Heart right ventricle (tissue), 16 donors: ENCODE measurements around the gene EFNB3. TPM values are rescaled to one million over a fixed set of nuclear protein-coding genes. Genes with fewer than 3 reads are reported as not detected.

Experiments used
- ATAC-seq, 8 donors: fragments of 200-7000 bp; cut with Tn5 transposase; one replicate each; pipeline ENCODE4 v1.9.1; 2020; ENCODE audit warnings: mild to moderate bottlenecking in 8 of 8, moderate library complexity in 8 of 8, moderate number of reproducible peaks in 1 of 8
- DNase-seq, 2 donors: peaks; one replicate each; pipeline ENCODE4 v3.0.0-alpha.2; 2020
- H3K27ac ChIP-seq, 10 donors: fragments of 200-600 bp; sonication (generic) in 2 of 10; one replicate each; pipeline versions ENCODE4 v1.5.0 to v1.8.0; 2020 to 2022; ENCODE audit warnings: mild to moderate bottlenecking in 3 of 10
- H3K27me3 ChIP-seq, 7 donors: fragments of 200-600 bp; one replicate each; pipeline ENCODE4 v1.8.0; 2021 to 2022; ENCODE audit warnings: mild to moderate bottlenecking in 2 of 7
- H3K36me3 ChIP-seq, 9 donors: fragments of 200-600 bp; sonication (generic) in 1 of 9; one replicate each; pipeline versions ENCODE4 v1.5.0 to v1.8.0; 2020 to 2022; ENCODE audit warnings: mild to moderate bottlenecking in 2 of 9
- H3K4me1 ChIP-seq, 9 donors: fragments of 200-600 bp; sonication (generic) in 1 of 9; one replicate each; pipeline versions ENCODE4 v1.5.0 to v1.8.0; 2020 to 2022; ENCODE audit warnings: mild to moderate bottlenecking in 4 of 9
- H3K4me3 ChIP-seq, 10 donors: fragments of 200-600 bp; sonication (generic) in 2 of 10; one replicate each; pipeline versions ENCODE4 v1.5.0 to v1.8.0; 2020 to 2022; ENCODE audit warnings: mild to moderate bottlenecking in 7 of 10, moderate library complexity in 2 of 10
- H3K9me3 ChIP-seq, 11 donors: fragments of 200-600 bp in 10 of 11; sonication (generic) in 2 of 11; one replicate each; pipeline versions ENCODE4 v1.5.0 to v1.8.0; 2013 to 2022; ENCODE audit warnings: mild to moderate bottlenecking in 2 of 11, control low read depth in 1 of 11, moderate library complexity in 1 of 11
- CTCF ChIP-seq, 9 donors: fragments of 200-600 bp; sonication (generic) in 2 of 9; IDR thresholded peaks; one replicate each; pipeline versions ENCODE4 v1.5.0 to v1.8.0; 2021 to 2022; ENCODE audit warnings: antibody characterized with exemption in 9 of 9, mild to moderate bottlenecking in 5 of 9, moderate library complexity in 1 of 9
- WGBS, 2 donors: extraction: QIAGEN DNeasy Blood & Tissue Kit; methylation state at CpG; one replicate each; pipeline ENCODE4 v1.1.7; 2013; ENCODE audit warnings: inconsistent platforms in 1 of 2; 5-methylcytosine and 5-hydroxymethylcytosine counted together
- intact Hi-C, 10 donors: fragments of 100-400 bp; cut with DNase I; formaldehyde crosslinking; loops; one replicate each; pipeline versions ENCODE4 v1.11.1 to v1.14.2; 2022
- polyA plus RNA-seq, 2 donors: library from polyadenylated mRNA; stranded (reverse); fragments of 200-250 nt; gene quantifications; one replicate each; pipeline ENCODE4 v1.2.3, GENCODE V29; 2013
- total RNA-seq, 10 donors: library from RNA; stranded (reverse); fragmentation: NEBNext Ultra II Directional in 3 of 10; extraction: Animal tissue kit (Norgen Biotek cat#: 25700) in 3 of 10; gene quantifications; one replicate each; pipeline versions ENCODE4 v1.2.1 to v1.2.4, GENCODE V29; 2021 to 2023
- donor health status: Arrhythmogenic right ventricular cardiomyopathy.
- donor health status: ischemic (EF 13 %, LVEDD 7.1; RV severe dilation, severe dysfunction).
- donor health status: healthy with polysubstance abuse.
- donor health status: DM: no; HTN: yes; CAD: no.
- donor health status: DM: no; HTN: no; CAD: no.
- donor health status: ischemic (EF 25% LVEDD 6.9; RV normal size, moderate dysfunction).
- donor health status: ischemic (EF 25% LVEDD 5.7; RV mildly dilated, moderate dysfunction).
- donor health status: healthy.
- donor health status: DM: yes; HTN: yes; CAD: no.
- donor health status: Ischemic cardiomyopathy.
- donor health status: ischemic (EF 35%, LVEDD 5.7; RV mildly dilated, moderate dysfunction).
- donor health status: nonischemic (EF 11% LVEDD 7.7; RV severe dilation, severe dysfunction).
- donor health status: DM: yes; HTN: yes; CAD: no.
- donor health status: PGD.
- donor health status: ischemic (EF 29% LVEDD 5.4; RV normal size, mild dysfunction).
- donor health status: nonischemic (EF 23%, LVEDD 6.1; RV moderate dilation, normal function).

Gene EFNB3
- total and polyA plus RNA-seq, 12 donors, result 0.17 to 1.3 (median 0.53) TPM

- TF ChIP-seq CTCF (IDR thresholded peaks at IDR 0.05), result no peak
- WGBS, 2 donors, result 81% methylated on average over 8 of the region's 8 CpGs
Measured at GRCh38 chr17:7754656-7755055, 49.7 kb downstream of the EFNB3 start.

GRCh38 chr17:7755095-7755890 lies 50.3 kb downstream of the EFNB3 start:
- ATAC-seq (no peak), DNase-seq (no peak)
- intact Hi-C loops, result no loop called here
- Histone ChIP-seq H3K27ac (no peak overlapping the region), H3K4me1 (peaks cover 0 to 6% (median 0%) of the 10 kb centered on the region in 9 donors), H3K27me3 (peaks cover 0 to 4% (median 0%) of the 10 kb centered on the region in 7 donors), H3K4me3 (no peak overlapping the region), H3K36me3 (no peaks in the 10 kb centered on the region), H3K9me3 (peaks cover 0 to 3% (median 0%) of the 10 kb centered on the region in 11 donors)
- TF ChIP-seq CTCF (IDR thresholded peaks at IDR 0.05), result no peak
- WGBS, 2 donors, result 58 to 60% methylated on average over 9 of the region's 9 CpGs

More at GRCh38 chr17:7754656-7755055, 49.7 kb downstream of the EFNB3 start:
- Histone ChIP-seq H3K27me3 (peaks cover 0 to 4% (median 0%) of the 10 kb centered on the region in 7 donors), H3K27ac (no peak overlapping the region), H3K4me3 (no peak overlapping the region), H3K36me3 (no peaks in the 10 kb centered on the region), H3K4me1 (peaks cover 0 to 6% (median 0%) of the 10 kb centered on the region in 9 donors), H3K9me3 (peaks cover 0 to 9% (median 0%) of the 10 kb centered on the region in 11 donors)
- DNase-seq, result no peak
- intact Hi-C loops, result no loop called here
- ATAC-seq, result no peak

GRCh38 chr17:7756968-7757367 lies 52.0 kb downstream of the EFNB3 start:
- H3K36me3 ChIP-seq, result no peaks in the 10 kb centered on the region
- no peaks in the 10 kb centered on the region for H3K9me3 ChIP-seq
- no peak for TF ChIP-seq CTCF (IDR thresholded peaks at IDR 0.05)
- intact Hi-C loops, result no loop called here
- DNase-seq (no peak), ATAC-seq (no peak)
- WGBS, 2 donors, result 89 to 90% methylated on average over 14 of the region's 14 CpGs
- H3K27me3 ChIP-seq, result peaks cover 0 to 4% (median 0%) of the 10 kb centered on the region in 7 donors
- no peak overlapping the region for H3K27ac ChIP-seq
- H3K4me3 ChIP-seq, result no peak overlapping the region
- H3K4me1 ChIP-seq, result no peaks in the 10 kb centered on the region

Other genes with a start within 250 kb of the EFNB3 start
- 10 to 100 TPM; 58.9 to 80.1 (median 69.4) TPM for gene ZBTB4, start 225.6 kb upstream of the EFNB3 start, total RNA-seq
- 10 to 100 TPM; 17.8 to 34.2 TPM for gene ZBTB4, start 225.6 kb upstream of the EFNB3 start, polyA plus RNA-seq
- gene SLC35G6, start 223.8 kb upstream of the EFNB3 start, total RNA-seq, result not detected
- not detected for gene SLC35G6, start 223.8 kb upstream of the EFNB3 start, polyA plus RNA-seq
- 10 to 100 TPM; 40.5 to 61.7 (median 48.8) TPM for gene POLR2A, start 220.8 kb upstream of the EFNB3 start, total RNA-seq
- gene POLR2A, start 220.8 kb upstream of the EFNB3 start, polyA plus RNA-seq, result 10 to 100 TPM in 1 of 2 donors, 1 to 10 TPM in 1; 8.4 to 24.7 TPM
- gene TNFSF12, start 156.1 kb upstream of the EFNB3 start, total RNA-seq, result 10 to 100 TPM; 21.7 to 44.3 (median 26.9) TPM
- gene TNFSF12, start 156.1 kb upstream of the EFNB3 start, polyA plus RNA-seq, result 10 to 100 TPM; 20.6 to 51.0 TPM
- 10 to 100 TPM in 2 of 10 donors, 1 to 10 TPM in 8; 4.1 to 25.0 (median 6.9) TPM for gene TNFSF13, start 146.5 kb upstream of the EFNB3 start, total RNA-seq
- 1 to 10 TPM; 7.5 to 8.0 TPM for gene TNFSF13, start 146.5 kb upstream of the EFNB3 start, polyA plus RNA-seq
- gene SENP3, start 143.3 kb upstream of the EFNB3 start, total RNA-seq, result 10 to 100 TPM; 22.4 to 34.3 (median 27.1) TPM
- 10 to 100 TPM; 33.1 to 46.6 TPM for gene SENP3, start 143.3 kb upstream of the EFNB3 start, polyA plus RNA-seq
- 100 to 1,000 TPM in 1 of 10 donors, 10 to 100 TPM in 4, 1 to 10 TPM in 5; 4.7 to 128 (median 13.0) TPM for gene CD68, start 125.6 kb upstream of the EFNB3 start, total RNA-seq
- 10 to 100 TPM; 15.7 to 40.0 TPM for gene CD68, start 125.6 kb upstream of the EFNB3 start, polyA plus RNA-seq
- gene MPDU1, start 121.3 kb upstream of the EFNB3 start, total RNA-seq, result 10 to 100 TPM; 20.1 to 39.8 (median 23.5) TPM
- 10 to 100 TPM; 42.8 to 64.9 TPM for gene MPDU1, start 121.3 kb upstream of the EFNB3 start, polyA plus RNA-seq
- gene SOX15, start 115.1 kb upstream of the EFNB3 start, total RNA-seq, result 1 to 10 TPM in 6 of 10 donors, under 1 TPM in 4; 0.23 to 1.7 (median 1.2) TPM
- gene SOX15, start 115.1 kb upstream of the EFNB3 start, polyA plus RNA-seq, result 1 to 10 TPM in 1 of 2 donors, under 1 TPM in 1; 0.78 to 2.6 TPM
- gene FXR2, start 90.3 kb upstream of the EFNB3 start, total RNA-seq, result 100 to 1,000 TPM in 3 of 10 donors, 10 to 100 TPM in 7; 81.7 to 104 (median 90.5) TPM
- gene FXR2, start 90.3 kb upstream of the EFNB3 start, polyA plus RNA-seq, result 100 to 1,000 TPM in 1 of 2 donors, 10 to 100 TPM in 1; 52.2 to 111 TPM
- 10 to 100 TPM; 45.7 to 83.3 (median 66.0) TPM for gene SAT2, start 77.4 kb upstream of the EFNB3 start, total RNA-seq
- 100 to 1,000 TPM; 138 to 164 TPM for gene SAT2, start 77.4 kb upstream of the EFNB3 start, polyA plus RNA-seq
- gene SHBG, start 75.1 kb upstream of the EFNB3 start, total RNA-seq, result under 1 TPM in 7 of 10 donors, not detected in 3; 0.25 to 0.77 (median 0.38) TPM
- 1 to 10 TPM in 1 of 2 donors, under 1 TPM in 1; 0.19 to 1.3 TPM for gene SHBG, start 75.1 kb upstream of the EFNB3 start, polyA plus RNA-seq
- gene ATP1B2, start 54.3 kb upstream of the EFNB3 start, total RNA-seq, result 1 to 10 TPM; 1.4 to 6.5 (median 3.9) TPM
- gene ATP1B2, start 54.3 kb upstream of the EFNB3 start, polyA plus RNA-seq, result 1 to 10 TPM in 1 of 2 donors, under 1 TPM in 1; 0.91 to 6.2 TPM
- gene TP53, start 17.7 kb upstream of the EFNB3 start, total RNA-seq, result 10 to 100 TPM in 9 of 10 donors, 1 to 10 TPM in 1; 8.2 to 29.1 (median 13.9) TPM
- 1 to 10 TPM; 7.9 to 8.6 TPM for gene TP53, start 17.7 kb upstream of the EFNB3 start, polyA plus RNA-seq
- 1 to 10 TPM; 3.8 to 5.8 (median 4.7) TPM for gene WRAP53, start 16.7 kb upstream of the EFNB3 start, total RNA-seq
- gene WRAP53, start 16.7 kb upstream of the EFNB3 start, polyA plus RNA-seq, result 10 to 100 TPM; 10.4 to 12.1 TPM
- gene DNAH2, start 12.5 kb downstream of the EFNB3 start, total RNA-seq, result under 1 TPM in 7 of 10 donors, not detected in 3; 0.02 to 0.30 (median 0.05) TPM
- gene DNAH2, start 12.5 kb downstream of the EFNB3 start, polyA plus RNA-seq, result under 1 TPM; under 0.01 to 0.01 TPM
- 10 to 100 TPM; 18.0 to 35.4 (median 26.9) TPM for gene KDM6B, start 129.0 kb downstream of the EFNB3 start, total RNA-seq
- 10 to 100 TPM in 1 of 2 donors, 1 to 10 TPM in 1; 5.2 to 17.6 TPM for gene KDM6B, start 129.0 kb downstream of the EFNB3 start, polyA plus RNA-seq
- 10 to 100 TPM; 12.3 to 47.4 (median 19.3) TPM for gene TMEM88, start 149.9 kb downstream of the EFNB3 start, total RNA-seq
- gene TMEM88, start 149.9 kb downstream of the EFNB3 start, polyA plus RNA-seq, result 100 to 1,000 TPM; 121 to 298 TPM
- 100 to 1,000 TPM in 1 of 10 donors, 10 to 100 TPM in 9; 59.2 to 115 (median 73.0) TPM for gene NAA38, start 152.4 kb downstream of the EFNB3 start, total RNA-seq
- 100 to 1,000 TPM; 108 to 167 TPM for gene NAA38, start 152.4 kb downstream of the EFNB3 start, polyA plus RNA-seq
- 10 to 100 TPM; 12.7 to 20.1 (median 16.0) TPM for gene CYB5D1, start 152.8 kb downstream of the EFNB3 start, total RNA-seq
- 10 to 100 TPM; 10.0 to 11.6 TPM for gene CYB5D1, start 152.8 kb downstream of the EFNB3 start, polyA plus RNA-seq
- gene CHD3, start 183.6 kb downstream of the EFNB3 start, total RNA-seq, result 10 to 100 TPM in 5 of 10 donors, 1 to 10 TPM in 5; 8.2 to 22.0 (median 10.4) TPM
- 10 to 100 TPM; 13.7 to 29.0 TPM for gene CHD3, start 183.6 kb downstream of the EFNB3 start, polyA plus RNA-seq
- 1 to 10 TPM in 2 of 10 donors, under 1 TPM in 8; 0.15 to 1.6 (median 0.90) TPM for gene RNF227, start 211.1 kb downstream of the EFNB3 start, total RNA-seq
- gene RNF227, start 211.1 kb downstream of the EFNB3 start, polyA plus RNA-seq, result 1 to 10 TPM; 1.5 to 1.9 TPM
- under 1 TPM; 0.11 to 0.72 (median 0.31) TPM for gene KCNAB3, start 224.7 kb downstream of the EFNB3 start, total RNA-seq
- gene KCNAB3, start 224.7 kb downstream of the EFNB3 start, polyA plus RNA-seq, result 1 to 10 TPM in 1 of 2 donors, under 1 TPM in 1; 0.49 to 1.5 TPM
- gene TRAPPC1, start 226.7 kb downstream of the EFNB3 start, total RNA-seq, result 100 to 1,000 TPM; 104 to 166 (median 121) TPM
- gene TRAPPC1, start 226.7 kb downstream of the EFNB3 start, polyA plus RNA-seq, result 100 to 1,000 TPM; 136 to 138 TPM
- 10 to 100 TPM in 7 of 10 donors, 1 to 10 TPM in 3; 7.8 to 14.4 (median 10.7) TPM for gene CNTROB, start 227.0 kb downstream of the EFNB3 start, total RNA-seq
- 10 to 100 TPM; 11.1 to 19.8 TPM for gene CNTROB, start 227.0 kb downstream of the EFNB3 start, polyA plus RNA-seq